Stimulated activated CD4-positive, alpha-beta T cell treated with anti-CD3 and anti-CD28 coated beads, Interleukin-4, amount 100 ng/mL, for 1 hour (primary cell): ENCODE data around the gene PTPRD.

Source experiments
- DNase-seq: peaks from one replicate; pipeline ENCODE4 v3.0.0-alpha.2; 2020

The PTPRD gene

DNA sequence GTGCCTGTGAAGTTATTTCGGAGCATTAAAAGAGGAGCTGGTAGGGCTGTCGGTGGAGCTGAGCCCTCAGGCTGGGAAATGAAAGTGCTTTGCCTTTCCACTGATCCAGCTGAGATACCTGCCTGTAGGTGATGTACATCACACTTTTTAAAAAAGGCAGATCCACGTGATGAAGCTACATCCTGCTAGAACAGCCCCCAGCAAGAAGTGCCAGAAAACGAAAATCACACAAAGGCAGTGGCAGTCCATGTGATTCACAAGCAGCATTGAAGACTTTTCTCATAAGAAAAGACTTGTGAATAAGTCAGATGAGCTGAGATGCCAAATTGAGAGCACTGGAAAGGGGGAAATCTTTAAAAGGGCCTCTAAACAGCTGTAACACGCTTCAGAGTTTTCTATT is 765.1 kb downstream of the PTPRD start:
- DNase-seq = no peak

DNA sequence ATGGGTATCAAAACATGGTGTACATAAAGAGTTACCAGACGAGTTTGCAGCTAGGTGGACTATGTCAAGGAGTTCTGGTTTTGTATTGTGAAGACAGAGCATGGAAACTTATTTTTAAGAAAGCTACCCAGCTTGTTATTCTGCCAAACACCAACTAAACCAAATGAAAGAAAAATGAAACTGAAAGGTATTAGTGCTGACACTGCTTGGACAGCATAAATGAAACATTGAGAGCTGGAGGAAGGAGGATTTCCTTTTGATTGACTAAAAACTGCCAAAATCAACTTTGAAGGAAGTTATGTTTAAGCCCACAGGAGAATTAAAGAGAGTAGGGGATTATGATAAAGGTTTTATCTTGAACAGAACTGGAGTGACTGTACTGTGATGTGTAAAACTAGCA is 766.2 kb downstream of the PTPRD start:
- DNase-seq = no peak

DNA sequence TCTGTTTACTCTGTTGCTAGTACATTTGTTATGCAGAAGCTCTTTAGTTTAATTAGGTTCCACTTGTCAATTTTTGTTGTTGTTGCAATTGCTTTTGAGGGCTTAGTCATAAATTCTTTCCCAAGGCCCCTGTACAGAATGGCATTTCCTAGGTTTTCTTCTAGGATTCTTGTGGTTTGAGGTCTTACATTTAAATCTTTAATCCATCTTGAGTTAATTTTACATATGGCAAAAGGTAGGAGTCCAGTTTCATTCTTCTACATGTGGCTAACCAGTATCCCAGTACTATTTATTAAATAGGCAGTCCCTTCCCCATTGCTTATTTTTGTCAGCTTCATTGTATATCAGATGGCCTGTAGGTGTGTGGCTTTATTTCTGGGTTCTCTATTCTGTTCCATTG is 792.4 kb downstream of the PTPRD start:
- no peak for DNase-seq

DNA sequence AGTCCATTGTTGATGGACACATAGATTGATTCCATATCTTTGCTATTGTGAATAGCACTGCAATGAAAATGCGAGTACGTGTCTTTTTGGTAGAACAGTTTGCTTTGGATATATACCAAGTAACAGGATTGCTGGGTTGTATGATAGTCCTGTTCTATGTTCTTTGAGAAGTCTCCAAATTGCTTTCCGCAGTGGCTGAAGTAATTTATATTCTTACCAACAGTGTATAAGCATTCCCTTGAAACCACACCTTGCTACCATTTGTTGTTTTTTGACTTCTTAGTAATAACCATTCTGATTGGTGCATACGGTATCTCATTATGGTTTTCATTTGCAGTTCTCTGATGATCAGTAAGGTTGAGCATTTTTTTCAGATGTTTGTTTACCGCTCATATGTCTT is 792.9 kb downstream of the PTPRD start:
- no peak for DNase-seq

DNA sequence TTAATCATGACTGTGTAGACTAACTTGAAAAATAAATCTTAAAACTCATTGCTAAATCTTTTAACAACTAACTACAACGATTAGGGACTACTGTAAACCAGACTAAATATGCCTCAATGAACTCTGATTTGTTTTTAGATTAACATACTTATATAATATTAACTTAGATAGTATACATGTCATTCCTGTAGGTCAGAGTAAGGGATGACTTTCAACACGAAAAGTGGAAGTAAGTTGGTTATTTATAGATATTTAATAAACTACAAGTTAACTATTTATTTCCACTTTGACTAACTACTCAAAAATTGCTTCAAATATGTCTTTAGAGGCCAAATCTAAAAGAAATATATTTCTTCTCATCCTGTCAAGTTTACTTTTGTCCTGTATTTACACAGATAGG is 795.6 kb downstream of the PTPRD start:
- DNase-seq = no peak

DNA sequence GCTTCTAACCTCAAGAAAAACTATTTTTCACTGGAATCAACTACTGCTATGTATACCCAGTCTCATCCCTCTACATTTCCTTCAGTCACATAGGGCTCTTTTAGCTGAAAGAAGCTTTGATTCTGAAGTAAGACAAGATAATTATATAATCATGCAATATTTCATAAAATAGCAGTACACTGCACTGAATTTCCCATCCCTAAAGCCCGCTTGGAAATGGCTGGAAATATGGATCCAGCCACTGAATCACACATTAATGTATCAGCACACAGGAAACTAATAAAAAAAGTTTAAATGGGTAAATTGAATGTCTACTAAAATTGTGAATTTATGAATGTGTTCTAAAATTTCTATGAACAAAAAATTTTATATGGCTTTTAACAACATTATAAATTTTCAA is 808.7 kb downstream of the PTPRD start:
- no peak for DNase-seq

DNA sequence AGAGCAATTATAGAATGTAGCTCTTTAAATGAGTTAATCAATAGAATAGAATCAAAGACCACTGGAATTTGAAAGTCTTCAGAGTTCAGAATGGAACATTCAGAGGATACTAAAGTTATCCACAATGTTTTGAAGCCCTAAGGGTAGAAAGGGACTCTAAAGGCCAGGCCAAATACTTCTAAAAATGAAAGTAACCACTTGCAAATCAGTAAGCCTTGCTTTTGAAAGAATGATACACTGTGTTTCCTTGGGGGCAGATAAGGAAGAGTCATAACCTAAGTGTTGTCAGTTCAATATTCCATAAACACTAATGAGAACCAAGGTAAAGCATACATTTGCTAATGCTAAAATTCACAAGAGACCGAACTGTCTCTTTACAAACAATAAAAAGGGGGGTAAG is 813.5 kb downstream of the PTPRD start:
- no peak for DNase-seq

DNA sequence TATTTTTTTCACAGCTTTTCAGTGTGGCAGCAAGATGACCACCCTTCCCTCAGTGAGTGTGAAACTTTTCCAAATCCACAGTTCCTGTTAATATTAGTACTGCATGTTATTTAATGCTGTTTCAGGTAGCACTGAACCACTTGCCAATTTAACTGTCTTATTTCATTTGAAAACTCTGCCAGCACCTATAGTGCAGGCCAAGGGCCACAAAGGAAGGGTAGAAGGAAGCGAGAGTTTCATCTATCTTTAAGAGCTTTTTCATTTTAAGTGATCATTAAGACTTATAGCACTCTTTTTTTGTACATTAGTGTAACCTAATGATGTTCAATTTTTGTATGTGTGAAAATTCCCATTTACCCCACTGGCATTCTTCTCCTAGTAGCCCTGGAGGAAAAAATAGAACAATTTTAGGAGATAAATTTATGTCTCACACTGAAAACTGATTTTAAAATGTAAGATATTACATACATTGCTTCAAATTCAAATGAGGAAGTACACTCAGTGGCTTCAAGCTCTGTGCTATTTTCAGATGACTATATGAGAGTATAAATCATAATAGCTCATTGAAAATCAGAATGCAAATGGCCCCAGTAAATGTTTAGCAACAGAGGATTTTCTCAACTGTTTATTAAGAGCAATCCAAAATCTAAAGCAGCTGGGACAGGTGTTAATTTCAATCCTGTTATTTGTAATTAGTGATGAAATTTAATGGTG is 820.5 kb downstream of the PTPRD start:
- no peak for DNase-seq

DNA sequence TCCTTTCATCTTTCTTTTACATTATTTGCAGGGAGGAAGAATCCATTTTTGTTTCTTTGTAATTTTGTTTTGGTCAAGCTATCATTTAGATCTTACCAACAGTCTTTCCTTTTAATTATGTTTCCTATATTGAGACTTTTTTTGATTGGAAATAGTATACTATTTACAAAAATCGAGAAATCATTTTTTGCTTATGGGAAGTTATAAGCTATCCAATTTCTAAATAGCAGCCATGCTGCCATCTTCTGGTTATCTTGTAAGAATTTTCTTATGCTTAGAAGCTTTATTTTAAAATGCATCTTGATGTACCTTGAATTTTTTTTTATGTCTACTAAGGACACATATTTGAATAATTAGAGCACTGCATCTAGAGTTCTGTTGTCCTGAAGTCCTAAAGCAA is 821.2 kb downstream of the PTPRD start:
- DNase-seq = no peak

DNA sequence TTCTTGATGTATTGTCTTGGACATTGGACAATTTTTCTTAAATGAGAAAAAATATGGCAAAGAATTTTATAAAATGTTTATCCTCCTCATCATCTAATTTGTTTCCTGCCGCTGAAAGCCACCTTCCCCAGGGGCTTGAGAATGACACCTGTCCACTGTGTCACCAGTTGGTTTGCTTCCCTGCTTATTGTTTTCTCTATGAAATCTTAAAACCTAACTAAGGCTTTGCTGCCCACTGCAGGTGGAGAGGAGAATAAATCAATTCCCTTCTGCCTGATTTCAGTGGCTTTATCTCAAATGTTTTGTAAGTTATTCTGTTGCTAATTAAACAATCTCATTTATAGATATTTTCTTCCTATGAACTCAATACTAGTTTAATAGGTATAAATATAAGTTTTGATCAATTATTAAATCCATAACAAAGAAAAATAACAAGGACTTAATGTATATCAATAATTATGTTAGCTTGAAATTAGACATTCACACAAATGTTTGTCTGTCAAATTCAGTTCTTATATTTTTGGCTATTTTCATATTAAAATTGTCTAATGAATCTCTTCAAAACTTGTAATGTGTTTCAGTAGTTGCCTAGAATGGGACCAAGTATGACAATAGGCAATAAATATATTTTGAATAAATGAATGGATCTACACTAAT is 822.5 kb downstream of the PTPRD start:
- no peak for DNase-seq

DNA sequence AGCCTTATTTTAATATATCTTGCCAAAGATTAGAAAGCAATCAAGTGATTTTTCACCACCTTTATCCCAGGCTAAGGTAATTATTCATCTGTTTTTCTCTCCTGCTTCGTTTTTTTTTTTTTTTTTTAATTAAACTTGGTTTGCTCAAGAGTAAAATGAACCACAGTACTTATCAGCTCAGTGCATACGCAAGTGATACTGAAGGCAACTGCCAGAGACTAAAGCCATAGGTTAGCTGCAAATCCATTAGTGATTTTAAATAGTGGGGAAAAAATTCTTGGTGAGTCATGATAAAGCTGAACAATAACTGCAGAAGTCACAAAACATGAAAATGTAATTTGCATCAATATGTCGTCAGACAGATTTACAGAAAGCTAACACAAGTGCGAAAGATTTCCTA is 829.1 kb downstream of the PTPRD start:
- DNase-seq = no peak

DNA sequence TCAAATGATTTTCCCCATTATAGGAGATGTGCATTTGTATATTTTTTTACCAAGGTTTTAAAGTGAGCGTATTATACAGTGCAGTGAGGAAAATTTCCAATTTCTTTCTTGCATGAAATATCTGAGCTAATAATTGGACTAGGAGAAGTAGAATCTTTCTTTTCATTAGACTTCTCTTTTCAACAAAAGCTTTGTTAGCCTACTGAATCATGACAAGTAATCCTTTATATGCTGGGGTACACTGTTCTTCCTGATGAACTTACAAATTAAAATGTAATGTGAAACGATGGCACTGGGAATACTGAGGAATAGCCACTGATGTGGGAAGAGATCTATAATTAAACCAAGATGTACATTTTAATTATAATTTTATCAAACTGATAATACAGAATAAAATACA is 829.6 kb downstream of the PTPRD start:
- no peak for DNase-seq

DNA sequence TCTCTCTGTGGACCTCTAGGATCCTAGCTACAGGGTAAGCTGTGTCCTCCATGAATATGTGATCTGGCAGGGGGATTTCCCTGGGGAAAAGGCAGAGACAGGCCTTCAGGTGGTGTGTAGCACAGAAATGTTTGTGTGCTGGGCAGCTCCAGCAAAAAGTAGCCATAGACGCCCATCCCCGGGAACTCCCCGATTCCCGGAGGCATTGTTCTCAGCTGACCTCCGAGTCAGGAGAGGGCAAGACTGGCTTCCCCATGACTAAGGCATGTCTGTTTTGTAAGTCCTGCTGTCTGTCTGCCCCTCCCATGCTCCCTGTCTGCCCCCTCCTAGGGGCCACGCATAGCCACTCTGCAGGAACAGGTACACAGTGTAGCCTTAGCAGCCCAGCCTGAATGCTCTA is 834.5 kb downstream of the PTPRD start:
- no peak for DNase-seq

DNA sequence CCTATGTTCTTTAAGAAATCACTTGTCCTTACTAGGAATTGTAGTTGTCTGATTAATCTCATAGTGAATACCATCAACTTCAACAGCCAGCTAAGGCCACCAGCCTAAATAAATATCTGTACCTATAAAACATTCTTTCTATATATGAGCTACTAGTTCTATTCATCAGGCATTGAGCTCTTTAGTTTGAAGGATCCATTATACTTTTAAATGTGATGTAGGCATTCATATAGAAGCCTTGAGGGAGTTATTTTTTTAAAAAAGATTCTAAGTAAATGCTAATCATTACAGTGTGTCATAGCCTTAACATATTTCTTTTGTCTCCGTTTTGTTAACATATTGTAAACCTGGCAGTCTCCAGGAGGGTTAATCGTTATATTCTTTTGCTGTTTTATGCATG is 838.3 kb downstream of the PTPRD start:
- DNase-seq = no peak

DNA sequence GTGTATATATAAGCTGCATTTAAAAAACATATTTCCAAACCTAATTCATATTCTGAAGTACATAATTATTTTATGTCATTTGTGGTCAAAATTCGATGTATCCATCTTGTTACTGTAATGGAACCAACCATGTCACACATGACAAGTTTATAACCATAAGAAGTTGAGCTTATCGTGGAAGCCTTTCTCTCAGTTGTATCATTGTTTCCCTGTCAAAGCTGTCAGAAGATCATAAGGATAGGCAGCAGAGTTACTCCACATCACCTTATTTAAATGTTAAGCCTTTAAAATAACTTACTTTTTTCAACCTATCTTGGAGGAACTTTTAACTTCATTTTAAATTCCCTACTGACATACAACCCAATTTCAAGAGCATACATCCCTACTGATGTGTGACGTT is 841.5 kb downstream of the PTPRD start:
- no peak for DNase-seq

DNA sequence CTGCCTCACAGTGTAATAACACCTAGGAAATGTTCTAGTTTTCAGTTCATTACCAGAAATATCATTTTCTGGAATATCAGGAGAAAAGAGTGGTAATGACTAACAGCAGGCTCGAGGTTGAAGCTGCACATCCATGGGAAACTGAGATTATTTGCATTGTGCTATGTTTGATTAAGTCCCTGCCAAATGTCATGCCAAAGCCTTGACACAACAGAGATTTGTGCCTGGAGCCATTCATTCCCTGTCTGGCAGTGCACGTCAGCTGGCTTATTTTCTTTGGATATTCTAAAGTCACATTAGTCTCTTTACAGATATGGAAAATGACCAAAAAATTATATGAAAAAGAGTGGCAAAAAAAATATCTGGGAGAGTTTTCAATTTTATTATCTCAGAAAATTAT is 848.0 kb downstream of the PTPRD start:
- DNase-seq = no peak

DNA sequence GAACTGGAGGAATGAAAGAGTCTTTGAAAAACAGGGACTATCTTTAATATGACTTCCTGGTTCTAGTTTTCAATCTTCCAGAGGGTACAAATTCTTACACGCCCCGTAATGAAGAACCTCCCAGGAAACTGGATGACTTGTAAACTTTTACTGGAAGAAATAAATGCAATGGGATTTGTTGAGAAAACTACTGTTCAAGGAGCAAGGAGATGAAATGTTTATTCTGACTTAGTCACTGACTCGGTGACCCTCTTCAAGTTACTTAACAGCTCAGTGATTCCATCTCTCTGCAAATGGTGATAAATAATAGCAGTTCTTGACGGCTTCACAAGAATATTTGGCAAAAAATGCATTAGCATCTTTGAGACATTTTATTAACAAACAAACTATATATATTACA is 858.6 kb downstream of the PTPRD start:
- DNase-seq = no peak

DNA sequence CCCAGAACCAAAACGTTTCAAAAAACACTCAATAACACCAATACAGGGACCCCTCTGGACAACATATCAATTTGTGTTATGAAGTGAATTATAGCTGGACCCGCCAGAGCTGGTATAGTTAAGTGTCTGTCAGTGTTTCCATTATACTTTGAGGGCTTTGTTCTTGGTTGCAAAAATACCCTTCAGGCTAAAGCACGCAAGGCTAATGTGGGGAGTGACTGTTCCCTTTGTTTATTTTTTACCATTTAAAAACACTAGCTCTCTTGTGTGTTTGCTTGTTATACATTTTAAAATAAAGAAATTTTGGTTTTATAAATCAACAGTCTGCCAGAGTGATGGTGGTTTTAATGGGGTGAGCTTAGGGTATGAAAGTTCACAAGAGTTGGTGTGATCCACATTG is 859.5 kb downstream of the PTPRD start:
- no peak for DNase-seq

DNA sequence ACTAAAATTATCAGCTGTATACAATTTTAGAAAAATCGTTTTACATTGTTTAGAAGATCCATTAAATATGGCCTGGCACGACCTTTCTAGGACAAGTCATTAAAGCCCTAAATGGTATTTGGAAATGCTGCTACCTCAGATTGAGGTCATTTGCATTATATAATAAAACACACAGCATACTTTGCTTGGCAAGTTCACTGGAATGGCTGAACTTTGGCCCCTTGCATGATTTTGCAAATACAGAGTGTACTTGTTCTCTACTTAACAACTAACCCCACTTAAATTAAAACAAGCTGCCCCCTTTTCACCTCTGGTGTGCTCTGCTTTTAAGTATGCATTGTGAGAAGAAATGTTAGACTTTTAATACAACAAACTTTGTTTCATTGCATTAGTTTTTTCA is 860.1 kb downstream of the PTPRD start:
- DNase-seq = no peak

DNA sequence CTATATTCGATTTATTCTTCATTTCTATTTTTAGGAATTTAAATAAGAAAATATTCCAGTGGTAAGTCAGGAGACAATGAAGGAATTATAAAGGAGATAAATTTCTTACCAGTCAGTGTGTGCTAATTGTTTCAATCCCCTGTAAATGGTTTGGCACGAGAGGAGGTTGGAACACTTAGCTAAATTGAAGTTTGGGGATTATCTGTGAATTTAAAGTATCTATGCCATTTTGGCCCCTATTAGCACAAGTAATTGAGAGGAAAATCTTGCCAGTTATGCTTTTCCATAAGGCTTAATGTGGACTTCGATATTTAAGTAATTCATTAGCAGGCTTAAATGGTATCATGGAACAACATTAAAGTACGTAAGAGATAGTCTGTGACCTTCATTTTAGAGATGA is 860.8 kb downstream of the PTPRD start:
- DNase-seq = no peak

DNA sequence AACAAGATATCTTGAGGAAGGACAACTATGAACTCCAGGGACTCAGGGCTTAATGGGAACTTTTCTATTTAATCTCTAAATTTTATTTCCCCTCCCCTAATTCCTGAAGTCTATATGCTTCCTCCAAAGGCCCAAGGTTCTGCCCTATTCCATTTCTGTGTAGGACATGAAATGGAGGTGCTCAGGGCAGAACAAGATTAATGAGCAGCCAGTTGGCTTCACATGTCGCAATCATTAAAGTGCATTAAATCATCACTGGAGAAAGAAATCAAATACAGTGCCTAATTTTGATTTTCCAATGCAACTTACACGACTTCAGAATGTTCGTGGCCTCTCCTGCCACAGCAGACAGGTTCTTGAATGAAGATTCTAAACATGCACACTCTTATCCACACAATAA is 862.1 kb downstream of the PTPRD start:
- DNase-seq = no peak

DNA sequence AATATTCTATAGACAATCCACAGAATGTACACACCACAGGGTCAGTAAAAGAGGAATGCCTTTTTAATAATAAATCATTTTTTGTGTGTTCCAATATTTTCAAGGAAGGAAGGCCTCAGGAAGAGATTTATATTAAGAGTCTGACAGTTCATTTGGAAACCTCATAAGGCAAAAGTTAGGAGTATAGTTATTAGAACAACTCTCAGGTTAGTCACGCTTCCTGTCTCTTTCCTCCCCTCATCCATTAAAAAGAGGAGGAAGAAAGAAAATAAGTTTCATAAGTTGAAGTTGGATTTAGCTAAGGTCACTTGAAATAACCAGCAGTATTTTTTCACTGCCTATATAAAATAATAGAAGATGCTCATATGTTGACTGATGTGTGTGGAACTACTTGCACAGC is 863.2 kb downstream of the PTPRD start:
- DNase-seq = no peak

DNA sequence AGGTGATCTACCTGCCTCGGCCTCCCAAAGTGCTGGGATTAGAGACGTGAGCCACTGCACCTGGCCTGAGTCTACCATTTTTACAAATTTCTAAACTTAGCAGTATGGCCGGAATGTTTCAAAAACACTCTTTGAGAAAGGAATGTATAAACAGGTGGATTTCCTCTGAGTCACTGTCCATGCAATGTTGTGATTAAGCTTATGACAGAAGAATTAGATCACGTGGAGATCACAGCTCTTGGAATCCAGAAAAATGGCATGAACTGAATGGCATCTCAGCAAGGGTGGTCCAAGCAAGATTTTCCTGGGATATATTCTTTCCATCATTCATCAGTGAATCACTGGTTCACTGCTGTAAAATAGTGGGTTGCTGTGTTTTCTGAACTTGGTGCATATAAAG is 865.0 kb downstream of the PTPRD start:
- no peak for DNase-seq

DNA sequence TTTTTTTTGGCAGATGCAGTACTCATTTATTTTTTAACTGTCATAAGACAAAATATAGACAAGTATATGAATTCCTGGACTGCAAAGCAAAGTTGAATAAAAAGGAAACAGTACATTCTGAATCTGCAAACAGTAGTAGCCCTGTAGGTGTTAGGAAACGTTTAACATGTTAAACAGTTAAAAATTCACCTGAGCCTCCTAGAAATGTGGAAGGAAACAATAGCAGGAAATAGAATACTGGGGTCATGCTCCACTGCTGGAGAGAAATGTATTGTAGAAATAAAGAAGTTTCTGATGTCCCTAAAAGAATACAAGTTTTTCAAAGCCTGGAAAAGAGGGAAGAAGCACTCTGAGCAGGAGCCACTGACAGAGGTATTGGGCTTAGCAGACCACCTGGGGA is 866.0 kb downstream of the PTPRD start:
- no peak for DNase-seq

DNA sequence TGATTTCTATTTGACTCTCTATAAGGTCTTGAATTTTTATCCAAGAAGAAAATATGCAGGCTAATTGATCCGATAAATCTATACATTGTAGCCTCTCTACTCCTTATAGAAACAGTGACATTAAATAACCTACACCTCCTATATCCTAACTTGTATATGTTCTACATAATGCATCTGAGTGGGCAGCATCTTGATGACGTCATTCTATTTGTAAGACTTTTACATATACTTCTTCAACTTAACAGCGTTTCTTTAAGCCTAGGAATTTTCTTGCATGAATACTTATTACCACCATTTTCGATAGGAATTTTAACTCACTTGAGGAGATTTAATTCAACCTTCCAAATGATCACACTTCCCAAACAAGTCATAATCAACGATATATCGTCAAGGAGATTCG is 869.0 kb downstream of the PTPRD start:
- no peak for DNase-seq
